Measurements from ENCODE around the gene ITPRID2.

DNA sequence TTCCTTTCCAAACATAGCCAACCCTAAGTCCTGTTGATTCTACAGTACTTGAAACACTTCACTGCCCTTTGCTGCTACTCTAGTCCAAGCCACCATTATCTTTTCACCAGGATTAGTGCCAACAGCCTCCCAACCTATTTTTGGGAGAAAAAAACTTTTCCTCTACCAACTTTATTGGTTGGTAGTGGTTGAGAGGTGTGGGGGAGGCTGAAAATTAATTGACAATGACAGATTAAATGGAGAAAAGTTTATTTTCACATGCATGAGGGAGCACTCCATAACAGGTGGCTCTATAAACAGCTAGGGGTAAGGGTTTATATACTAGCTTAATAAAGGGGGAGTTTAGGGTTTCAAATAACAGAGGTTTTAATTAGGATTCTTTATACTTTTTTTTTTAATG lies 37.8 kb upstream of the ITPRID2 start:
- no peak for TF ChIP-seq CTCF (conservative IDR thresholded peaks at IDR 0.05)
- no peak for TF ChIP-seq EZH2 (IDR thresholded peaks at IDR 0.05; ENCODE audit: low read depth)

All from PC-9 (cell line).